HS-27A (cell line): ENCODE measurements around the gene AKAP13.
"Not testable (repeated sequence)": the region's sequence is repeated elsewhere in the genome, so short reads cannot be mapped to it uniquely, and the experiment has no call there.

Source experiments
- DNase-seq: peaks from one replicate; pipeline ENCODE4 v3.0.0-alpha.2; 2012; ENCODE audit warnings: low read depth, missing footprints

Gene AKAP13

GRCh38 chr15:85380217-85380811, at the start of gene AKAP13:
Gene AKAP13, plus strand, starts transcription at chr15:85380603. Its CDS starts 105,118 bp downstream, at chr15:85485721.
- DNase-seq: peak; percentile 100

GRCh38 chr15:85330901-85331588, 49.4 kb upstream of the AKAP13 start:
- DNase-seq: peak; percentile 66

DNA sequence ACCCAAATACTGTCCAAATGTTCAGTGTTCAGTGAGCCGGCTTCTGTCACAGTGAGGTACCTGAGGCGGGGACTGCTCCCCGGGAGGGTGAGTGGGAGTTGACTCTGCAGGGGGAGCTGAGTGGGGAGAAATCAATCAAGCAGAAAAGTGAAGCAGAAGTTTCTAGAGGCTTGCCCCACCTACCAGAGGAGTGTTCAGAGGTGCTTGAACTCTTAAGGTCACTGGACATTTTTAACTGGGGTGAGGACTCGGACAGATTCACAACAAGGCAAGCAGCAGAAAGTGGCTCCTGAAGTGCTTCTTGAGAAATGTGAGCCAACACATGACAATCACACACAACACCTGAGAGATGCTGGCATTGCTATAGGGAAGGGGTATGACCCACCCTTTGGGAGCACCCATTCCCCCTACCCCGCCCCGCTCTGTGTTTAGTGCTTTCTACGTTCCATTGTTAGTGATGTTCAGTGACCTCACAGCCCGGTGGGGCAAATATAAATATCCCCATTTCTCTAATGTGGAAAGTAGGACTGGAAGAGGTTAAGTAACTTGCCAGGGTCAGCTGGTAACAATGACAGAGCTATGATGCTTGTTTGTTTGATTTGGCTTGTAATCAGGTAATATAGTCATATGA, 48.6 kb upstream of the AKAP13 start:
- DNase-seq: no peak

- DNase-seq: peak; percentile 93
These were observed 47.1 kb upstream of the AKAP13 start for GRCh38 chr15:85333132-85333831.

- DNase-seq: no peak
These were observed 46.2 kb upstream of the AKAP13 start for GRCh38 chr15:85334241-85334640.

- no peak for DNase-seq
These were observed 45.0 kb upstream of the AKAP13 start for GRCh38 chr15:85335193-85335942.

DNA sequence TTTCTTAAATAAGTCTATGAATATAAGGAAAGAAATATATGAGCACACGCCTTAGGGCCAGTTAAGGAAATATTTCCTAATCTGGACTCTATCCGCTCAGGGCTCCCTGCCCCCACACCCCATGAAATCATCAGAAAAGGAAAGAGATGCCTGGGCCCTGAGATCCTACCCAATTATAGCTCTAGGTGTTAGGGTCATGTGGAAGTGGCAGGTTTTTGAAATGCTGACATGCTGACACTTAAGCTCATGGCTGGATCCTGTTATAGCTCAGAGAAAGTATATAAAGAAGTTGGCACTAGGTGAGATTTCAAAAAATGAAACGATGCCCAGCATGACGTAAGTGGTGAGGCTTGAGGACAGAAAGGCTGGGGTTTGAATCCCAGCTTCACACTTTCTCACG, 43.5 kb upstream of the AKAP13 start:
- no peak for DNase-seq

GRCh38 chr15:85337425-85338074, 42.9 kb upstream of the AKAP13 start:
- no peak for DNase-seq

DNA sequence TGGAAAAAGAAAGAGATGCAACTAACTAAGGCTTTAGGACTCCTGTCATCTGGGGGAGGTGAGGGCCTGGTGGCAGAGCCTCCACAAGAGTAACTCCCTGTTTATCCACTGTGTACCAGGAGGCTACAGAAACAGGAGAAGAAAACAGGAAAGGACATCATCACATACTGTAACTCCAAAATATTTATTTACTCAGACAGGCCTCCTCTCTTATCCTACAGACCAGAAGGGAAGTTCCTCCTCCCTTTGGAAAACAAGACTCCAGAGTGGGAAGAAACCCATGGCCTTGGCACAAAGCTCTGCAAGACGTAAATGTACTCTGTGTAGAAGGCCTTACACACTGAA, 40.1 kb upstream of the AKAP13 start:
- DNase-seq: no peak

GRCh38 chr15:85340852-85341251, 39.6 kb upstream of the AKAP13 start:
- DNase-seq: no peak

GRCh38 chr15:85342163-85342562, 38.2 kb upstream of the AKAP13 start:
- DNase-seq: not testable (repeated sequence)

GRCh38 chr15:85343443-85343842, 37.0 kb upstream of the AKAP13 start:
- peak; percentile 90 for DNase-seq

DNA sequence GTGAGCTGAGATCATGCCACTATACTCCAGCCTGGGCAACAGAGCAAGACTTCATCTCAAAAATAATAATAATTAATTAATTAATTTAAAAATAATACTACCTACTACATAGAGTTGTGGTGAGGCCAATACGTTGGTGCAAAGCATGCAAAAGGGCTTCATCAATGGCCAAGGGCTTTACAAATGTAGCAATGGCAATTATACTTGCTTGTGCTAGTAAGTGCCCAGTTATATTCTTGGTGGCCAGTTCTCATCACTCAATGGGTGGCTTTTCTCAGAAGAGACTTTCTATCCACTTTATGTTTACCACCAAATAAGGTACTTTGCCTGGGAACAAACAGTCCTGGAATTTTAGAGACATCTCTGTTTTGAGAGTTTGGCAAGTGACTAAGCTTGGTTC, 36.2 kb upstream of the AKAP13 start:
- not testable (repeated sequence) for DNase-seq

DNA sequence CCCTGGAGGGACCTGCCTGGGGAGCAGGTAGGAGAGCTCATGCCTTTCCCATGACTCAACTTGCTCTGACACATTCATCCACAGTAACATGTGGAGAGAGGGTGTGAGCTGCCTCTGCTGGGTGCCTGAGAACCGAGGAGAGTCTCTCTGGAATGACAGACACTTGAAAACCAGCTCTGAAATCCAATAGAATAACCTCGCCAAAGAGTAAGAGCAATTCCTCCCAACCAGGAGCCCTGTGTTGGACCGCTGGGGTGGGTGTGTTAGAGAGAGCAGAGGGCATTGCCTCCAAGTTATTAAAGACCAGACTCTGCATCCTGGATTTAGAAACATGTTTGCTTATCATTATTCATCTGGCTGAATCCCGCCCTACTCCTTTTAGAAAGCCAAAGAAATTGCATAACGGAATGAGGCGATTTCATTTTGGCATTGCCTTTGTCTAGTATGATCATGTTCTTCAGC, 35.7 kb upstream of the AKAP13 start:
- DNase-seq: peak; percentile 52

GRCh38 chr15:85345196-85345918, 35.0 kb upstream of the AKAP13 start:
- not testable (repeated sequence) for DNase-seq

DNA sequence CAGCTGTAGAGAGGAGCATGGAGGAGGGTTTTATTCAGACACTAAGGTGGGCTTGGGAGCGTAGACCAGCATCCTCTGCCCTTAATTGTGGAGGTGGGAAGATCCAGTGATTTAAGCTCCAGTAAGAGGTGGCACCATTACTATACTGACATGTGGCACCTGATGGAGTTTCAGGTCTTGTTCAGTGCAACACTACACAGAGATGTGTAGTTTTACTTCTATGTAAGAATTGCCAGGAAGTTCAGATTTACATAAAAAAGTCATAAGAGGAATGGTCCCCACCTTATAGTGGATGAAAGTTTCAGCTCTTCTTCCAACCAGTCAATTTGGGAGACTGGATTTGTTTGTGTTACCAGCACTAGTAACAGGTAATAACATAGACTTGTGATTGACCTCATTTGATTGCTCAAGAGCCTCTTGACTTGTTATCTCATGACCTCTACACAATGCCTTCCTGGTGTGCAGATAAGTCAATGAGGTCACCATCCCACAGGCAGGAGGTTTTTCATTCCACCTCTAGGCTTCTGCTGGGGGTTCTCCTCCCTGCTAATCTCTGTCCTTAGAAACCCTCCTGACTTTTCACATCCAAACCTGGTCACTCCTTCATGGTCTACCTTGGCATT, 33.8 kb upstream of the AKAP13 start:
- DNase-seq: not testable (repeated sequence)

- DNase-seq: not testable (repeated sequence)
These were observed 32.9 kb upstream of the AKAP13 start for GRCh38 chr15:85347264-85348047.

DNA sequence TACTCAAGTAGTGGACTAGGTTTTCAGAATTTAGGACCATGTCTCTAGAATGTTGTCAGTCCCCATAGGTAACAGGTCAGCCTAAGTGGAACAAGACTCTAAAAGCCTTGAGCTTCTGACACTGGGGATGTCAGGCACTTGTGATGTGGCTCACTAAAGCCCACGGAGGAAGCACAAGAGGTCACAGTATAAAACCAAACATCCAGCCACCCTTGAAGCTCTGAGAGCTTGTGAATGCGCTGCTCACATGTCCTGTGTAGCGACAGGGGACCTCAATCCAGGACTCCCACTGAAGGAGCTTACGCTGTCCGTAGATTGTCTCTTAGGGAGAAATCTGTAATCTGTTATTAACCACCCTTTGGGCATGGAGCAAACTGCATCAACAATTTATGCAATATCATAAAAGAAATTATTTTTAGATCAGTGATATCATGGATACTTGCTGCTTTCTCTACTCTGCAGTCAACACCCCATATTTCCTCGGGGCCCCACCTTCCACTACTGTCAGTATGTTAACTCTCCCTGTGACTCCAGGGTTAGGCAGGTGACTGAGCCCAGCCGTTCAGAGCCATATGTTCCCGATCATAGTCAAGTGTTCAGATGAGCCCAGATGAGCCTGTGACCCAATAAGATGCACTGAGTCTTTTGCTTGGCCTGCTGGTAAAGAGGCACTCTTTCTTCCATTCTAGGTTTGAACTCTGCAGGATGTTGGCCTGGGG, 32.2 kb upstream of the AKAP13 start:
- DNase-seq: not testable (repeated sequence)

GRCh38 chr15:85349062-85349461, 31.3 kb upstream of the AKAP13 start:
- DNase-seq: not testable (repeated sequence)
